ENCODE results near the gene SPRYD4.
"Not testable (repeated sequence)": the region's sequence is repeated elsewhere in the genome, so short reads cannot be mapped to it uniquely, and the experiment has no call there.

The SPRYD4 gene

DNA sequence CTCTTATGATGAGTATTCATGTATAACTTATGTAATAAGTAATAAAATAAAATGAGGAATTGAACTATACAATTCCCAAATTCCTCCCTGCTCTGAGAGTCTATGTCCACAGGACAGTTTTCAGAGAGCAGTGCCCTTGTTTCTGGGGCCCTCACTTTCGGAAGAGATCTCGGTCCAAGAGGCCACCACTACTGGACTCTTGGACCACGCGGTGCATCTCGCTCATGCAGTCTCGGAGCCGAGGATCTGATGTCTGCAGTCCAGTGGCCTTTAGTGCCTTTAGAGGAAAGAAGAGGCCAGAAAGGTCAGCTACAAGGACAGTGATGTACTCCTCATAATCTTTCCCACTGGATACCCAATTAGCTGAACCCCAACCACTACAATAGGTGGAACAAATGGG, 11.2 kb downstream of the SPRYD4 start:
- H3K27me3 ChIP-seq (ENCODE audit: control insufficient read depth, insufficient read depth, low read length): no peaks in the 10 kb centered on the region
- H3K36me3 ChIP-seq (ENCODE audit: control insufficient read depth, insufficient read depth, low read length): no peaks in the 10 kb centered on the region
- no peaks in the 10 kb centered on the region for H3K4me1 ChIP-seq (ENCODE audit: control insufficient read depth, insufficient read depth, low read length)
- no peak overlapping the region for H3K4me3 ChIP-seq (ENCODE audit: low read depth, low read length)
- no peaks in the 10 kb centered on the region for H3K9me3 ChIP-seq (ENCODE audit: control insufficient read depth, insufficient read depth, low read length)
- no peak overlapping the region for H3K9ac ChIP-seq (ENCODE audit: low read depth, low read length)

DNA sequence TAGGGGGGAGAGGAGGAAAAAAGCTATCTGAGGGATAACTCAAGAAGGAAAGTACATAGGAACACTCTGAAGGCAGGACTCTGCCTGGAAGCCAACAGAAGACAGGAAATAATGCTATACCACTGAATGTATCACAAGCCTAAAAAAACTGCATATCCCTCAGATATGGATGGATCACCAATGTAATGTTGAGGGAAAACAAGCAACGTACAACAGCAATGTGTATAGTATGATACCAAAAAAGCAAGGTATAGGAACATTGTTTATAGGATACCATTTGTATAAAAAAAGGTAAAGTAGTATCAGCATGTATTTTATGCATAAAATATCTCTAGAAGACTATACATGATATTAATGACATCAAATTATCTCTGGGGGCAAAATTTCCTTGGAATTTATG, 16.2 kb downstream of the SPRYD4 start:
- Histone ChIP-seq H3K9ac (ENCODE audit: low read depth, low read length) (no peak overlapping the region), H3K9me3 (ENCODE audit: control insufficient read depth, insufficient read depth, low read length) (no peaks in the 10 kb centered on the region), H3K4me3 (ENCODE audit: low read depth, low read length) (no peak overlapping the region), H3K4me1 (ENCODE audit: control insufficient read depth, insufficient read depth, low read length) (no peaks in the 10 kb centered on the region), H3K36me3 (ENCODE audit: control insufficient read depth, insufficient read depth, low read length) (no peaks in the 10 kb centered on the region), H3K27me3 (ENCODE audit: control insufficient read depth, insufficient read depth, low read length) (peaks cover 29% of the 10 kb centered on the region)

DNA sequence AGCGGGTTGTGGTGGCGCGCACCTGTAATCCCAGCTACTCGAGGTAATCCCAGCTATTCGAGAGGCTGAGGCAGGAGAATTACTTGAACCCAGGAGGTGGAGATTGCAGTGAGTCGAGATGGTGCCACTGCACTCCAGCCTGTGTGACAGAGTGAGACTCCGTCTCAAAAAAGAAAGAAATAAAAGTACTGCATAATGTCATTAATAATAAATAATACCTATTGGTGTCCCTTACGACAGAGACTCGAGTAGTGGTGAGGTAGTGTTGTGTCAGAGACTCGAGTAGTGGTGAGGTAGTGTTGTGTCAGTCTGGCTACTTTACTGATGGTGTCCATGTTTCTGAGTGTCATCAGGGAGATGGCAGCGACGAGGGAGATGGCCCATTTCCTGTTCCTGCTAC, 18.3 kb downstream of the SPRYD4 start:
- peak overlapping the region; percentile 96 for H3K4me3 ChIP-seq (ENCODE audit: low read depth, low read length)
- no peaks in the 10 kb centered on the region for H3K4me1 ChIP-seq (ENCODE audit: control insufficient read depth, insufficient read depth, low read length)
- H3K27me3 ChIP-seq (ENCODE audit: control insufficient read depth, insufficient read depth, low read length): peaks cover 44% of the 10 kb centered on the region
- no peaks in the 10 kb centered on the region for H3K9me3 ChIP-seq (ENCODE audit: control insufficient read depth, insufficient read depth, low read length)
- H3K9ac ChIP-seq (ENCODE audit: low read depth, low read length): no peak overlapping the region
- H3K36me3 ChIP-seq (ENCODE audit: control insufficient read depth, insufficient read depth, low read length): no peaks in the 10 kb centered on the region

DNA sequence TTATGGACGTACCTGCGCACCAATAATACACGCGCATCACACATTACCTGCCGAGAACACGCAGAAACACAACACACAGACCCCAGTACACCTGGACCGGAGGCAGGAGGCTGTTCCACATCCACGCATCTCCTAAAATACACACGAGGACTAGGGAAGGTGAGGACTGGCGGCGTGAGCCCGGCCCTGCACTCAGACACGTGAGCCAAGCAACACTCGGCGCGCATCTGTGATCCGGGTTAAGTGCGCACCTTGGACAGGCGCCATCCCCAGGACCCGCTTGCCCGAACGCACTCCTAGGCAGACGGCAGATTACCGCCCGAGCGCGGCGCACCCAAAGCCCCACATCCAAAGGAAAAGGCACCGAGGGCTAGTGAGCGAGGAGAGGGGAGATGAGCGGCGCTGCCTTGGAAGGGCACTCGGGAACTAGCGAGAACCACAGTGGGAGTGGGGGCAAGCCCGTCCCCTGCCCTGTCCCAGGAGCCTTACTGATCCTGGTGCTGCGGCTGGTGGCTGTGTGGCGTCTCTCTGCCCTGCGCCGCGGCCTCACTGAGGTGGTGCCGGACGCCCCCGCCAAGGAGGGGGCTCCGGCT, 19.2 kb downstream of the SPRYD4 start:
- Histone ChIP-seq H3K9ac (ENCODE audit: low read depth, low read length) (peak overlapping the region; percentile 73), H3K36me3 (ENCODE audit: control insufficient read depth, insufficient read depth, low read length) (no peaks in the 10 kb centered on the region), H3K27me3 (ENCODE audit: control insufficient read depth, insufficient read depth, low read length) (peaks cover 44% of the 10 kb centered on the region), H3K4me3 (ENCODE audit: low read depth, low read length) (peak overlapping the region; percentile 96), H3K9me3 (ENCODE audit: control insufficient read depth, insufficient read depth, low read length) (no peaks in the 10 kb centered on the region), H3K4me1 (ENCODE audit: control insufficient read depth, insufficient read depth, low read length) (no peaks in the 10 kb centered on the region)

DNA sequence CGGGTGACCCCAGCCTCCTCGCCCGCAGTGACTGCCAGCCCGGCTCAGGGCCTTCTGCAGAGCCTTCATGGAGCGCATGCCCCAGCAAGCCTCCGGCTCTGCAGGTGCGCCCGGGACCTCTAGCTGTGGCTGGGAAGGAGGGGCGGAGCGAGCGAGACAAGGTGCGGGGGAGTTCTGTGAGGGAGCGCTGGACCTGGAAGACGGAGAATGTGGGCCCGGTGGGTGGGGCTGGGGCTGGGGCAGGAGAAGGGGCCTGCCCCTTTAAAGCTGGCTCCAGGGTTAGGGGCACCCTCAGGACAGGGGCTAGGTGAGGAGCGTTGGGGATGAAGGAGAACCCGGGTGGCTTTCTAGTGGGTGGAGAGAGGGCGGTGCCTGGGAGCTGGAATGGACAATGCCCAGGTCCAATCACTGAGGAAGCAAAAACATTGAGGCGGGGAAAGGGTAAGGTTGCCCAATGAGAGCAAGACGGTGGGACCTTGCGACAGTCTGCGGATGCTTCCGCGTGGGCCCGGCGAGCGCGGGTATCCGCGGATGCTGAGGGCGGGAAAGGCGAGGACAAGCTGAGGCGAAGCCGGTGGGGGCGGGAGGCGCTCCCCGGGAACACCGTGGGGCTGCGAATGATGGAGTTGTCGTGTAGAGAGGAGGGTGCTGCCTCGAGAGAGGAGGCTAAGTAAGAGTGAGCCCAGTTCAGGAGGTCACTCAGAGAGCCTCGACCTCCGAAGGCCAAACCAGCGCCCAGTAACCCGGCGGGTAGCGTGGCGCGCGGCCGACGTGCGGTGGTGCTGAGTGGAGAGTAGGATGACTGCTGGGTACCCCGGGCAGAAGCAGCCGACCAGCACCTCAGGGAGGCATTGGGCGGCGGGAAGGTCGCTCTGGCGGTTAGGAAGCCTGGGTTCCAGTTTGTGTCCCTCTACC, 19.9 kb downstream of the SPRYD4 start, which contains the start of gene GLS2:
GLS2 (minus strand) TSS at position 121 of the 915 bp plus-strand sequence; CDS start at position 78, 43 bp downstream.
- no peaks in the 10 kb centered on the region for H3K9me3 ChIP-seq (ENCODE audit: control insufficient read depth, insufficient read depth, low read length)
- H3K9ac ChIP-seq (ENCODE audit: low read depth, low read length): peak within 1 kb of the TSS; percentile 73
- H3K4me1 ChIP-seq (ENCODE audit: control insufficient read depth, insufficient read depth, low read length): no peaks in the 10 kb centered on the region
- peak within 1 kb of the TSS; percentile 96 for H3K4me3 ChIP-seq (ENCODE audit: low read depth, low read length)
- peaks cover 44% of the 10 kb centered on the region for H3K27me3 ChIP-seq (ENCODE audit: control insufficient read depth, insufficient read depth, low read length)
- H3K36me3 ChIP-seq (ENCODE audit: control insufficient read depth, insufficient read depth, low read length): no peaks in the 10 kb centered on the region

DNA sequence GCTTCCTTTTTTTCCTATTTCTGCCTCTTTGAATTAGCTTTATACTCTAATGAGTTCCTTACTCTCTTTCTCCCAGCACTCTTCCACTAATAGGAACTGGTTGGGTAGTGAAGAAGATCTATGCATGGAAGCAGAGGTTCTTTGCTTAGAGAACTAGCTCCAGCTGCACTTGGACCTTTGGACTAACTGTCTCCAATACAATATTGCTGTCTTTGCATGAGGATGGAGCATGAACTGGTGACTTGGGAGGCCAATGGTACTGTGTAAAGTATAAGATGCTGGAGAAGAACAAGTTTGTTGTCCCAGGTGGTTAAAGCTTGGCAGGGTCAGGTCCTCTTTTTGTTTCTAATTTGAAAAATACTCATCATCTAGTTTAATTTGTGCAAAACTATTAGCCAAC, 22.0 kb downstream of the SPRYD4 start:
- Histone ChIP-seq H3K4me1 (ENCODE audit: control insufficient read depth, insufficient read depth, low read length) (no peaks in the 10 kb centered on the region), H3K27me3 (ENCODE audit: control insufficient read depth, insufficient read depth, low read length) (peaks cover 44% of the 10 kb centered on the region), H3K4me3 (ENCODE audit: low read depth, low read length) (no peak overlapping the region), H3K9me3 (ENCODE audit: control insufficient read depth, insufficient read depth, low read length) (no peaks in the 10 kb centered on the region), H3K9ac (ENCODE audit: low read depth, low read length) (no peak overlapping the region), H3K36me3 (ENCODE audit: control insufficient read depth, insufficient read depth, low read length) (no peaks in the 10 kb centered on the region)

DNA sequence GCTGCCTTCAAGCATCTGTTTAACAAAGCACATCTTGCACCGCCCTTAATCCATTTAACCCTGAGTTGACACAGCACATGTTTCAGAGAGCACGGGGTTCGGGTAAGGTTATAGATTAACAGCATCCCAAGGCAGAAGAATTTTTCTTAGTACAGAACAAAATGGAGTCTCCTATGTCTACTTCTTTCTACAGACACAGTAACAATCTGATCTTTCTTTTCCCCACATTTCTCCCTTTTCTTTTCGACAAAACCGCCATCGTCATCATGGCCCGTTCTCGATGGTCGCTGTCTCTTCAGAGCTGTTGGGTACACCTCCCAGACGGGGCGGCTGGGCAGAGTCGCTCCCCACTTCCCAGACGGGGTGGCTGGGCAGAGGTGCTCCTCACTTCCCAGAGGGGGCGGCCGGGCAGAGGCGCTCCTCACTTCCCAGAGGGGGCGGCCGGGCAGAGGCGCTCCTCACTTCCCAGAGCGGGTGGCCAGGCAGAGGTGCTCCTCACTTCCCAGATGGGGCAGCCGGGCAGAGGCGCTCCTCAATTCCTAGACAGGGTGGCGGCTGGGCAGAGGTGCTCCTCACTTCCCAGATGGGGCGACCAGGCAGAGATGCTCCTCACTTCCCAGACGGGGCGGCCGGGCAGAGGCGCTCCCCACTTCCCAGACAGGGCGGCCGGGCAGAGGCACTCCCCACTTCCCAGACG, 25.2 kb downstream of the SPRYD4 start:
- not testable (repeated sequence) for H3K4me3 ChIP-seq (ENCODE audit: low read depth, low read length); H3K4me1 ChIP-seq (ENCODE audit: control insufficient read depth, insufficient read depth, low read length); H3K9ac ChIP-seq (ENCODE audit: low read depth, low read length); H3K36me3 ChIP-seq (ENCODE audit: control insufficient read depth, insufficient read depth, low read length); H3K9me3 ChIP-seq (ENCODE audit: control insufficient read depth, insufficient read depth, low read length)
- peaks cover 25% of the 10 kb centered on the region for H3K27me3 ChIP-seq (ENCODE audit: control insufficient read depth, insufficient read depth, low read length)

DNA sequence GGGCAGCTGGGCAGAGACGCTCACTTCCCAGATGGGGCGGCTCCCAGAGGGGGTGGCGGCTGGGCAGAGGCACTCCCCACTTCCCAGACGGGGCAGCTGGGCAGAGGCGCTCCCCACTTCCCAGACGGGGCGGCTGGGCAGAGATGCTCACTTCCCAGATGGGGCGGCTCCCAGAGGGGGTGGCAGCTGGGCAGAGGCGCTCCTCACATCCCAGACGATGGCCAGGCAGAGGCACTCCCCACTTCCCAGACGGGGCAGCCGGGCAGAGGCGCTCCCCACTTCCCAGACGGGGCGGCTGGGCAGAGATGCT, 25.7 kb downstream of the SPRYD4 start:
- H3K9me3 ChIP-seq (ENCODE audit: control insufficient read depth, insufficient read depth, low read length): not testable (repeated sequence)

DNA sequence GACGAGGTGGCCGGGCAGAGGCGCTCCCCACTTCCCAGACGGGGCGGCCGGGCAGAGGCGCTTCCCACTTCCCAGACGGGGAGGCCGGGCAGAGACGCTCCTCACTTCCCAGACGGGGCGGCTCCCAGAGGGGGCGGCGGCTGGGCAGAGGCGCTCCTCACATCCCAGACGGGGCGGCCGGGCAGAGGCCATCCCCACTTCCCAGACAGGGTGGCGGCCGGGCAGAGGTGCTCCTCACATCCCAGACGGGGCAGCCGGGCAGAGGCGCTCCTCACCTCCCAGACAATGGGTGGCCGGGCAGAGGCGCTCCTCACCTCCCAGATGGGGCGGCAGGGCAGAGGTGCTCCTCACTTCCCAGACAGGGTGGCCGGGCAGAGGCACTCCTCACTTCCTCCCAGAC, 26.1 kb downstream of the SPRYD4 start:
- H3K27me3 ChIP-seq (ENCODE audit: control insufficient read depth, insufficient read depth, low read length): peaks cover 16% of the 10 kb centered on the region
- not testable (repeated sequence) for H3K9ac ChIP-seq (ENCODE audit: low read depth, low read length); H3K4me3 ChIP-seq (ENCODE audit: low read depth, low read length); H3K36me3 ChIP-seq (ENCODE audit: control insufficient read depth, insufficient read depth, low read length); H3K9me3 ChIP-seq (ENCODE audit: control insufficient read depth, insufficient read depth, low read length); H3K4me1 ChIP-seq (ENCODE audit: control insufficient read depth, insufficient read depth, low read length)

More for the DNA sequence above, 25.7 kb downstream of the SPRYD4 start:
- not testable (repeated sequence) for H3K9ac ChIP-seq (ENCODE audit: low read depth, low read length); H3K4me3 ChIP-seq (ENCODE audit: low read depth, low read length); H3K4me1 ChIP-seq (ENCODE audit: control insufficient read depth, insufficient read depth, low read length); H3K36me3 ChIP-seq (ENCODE audit: control insufficient read depth, insufficient read depth, low read length)
- H3K27me3 ChIP-seq (ENCODE audit: control insufficient read depth, insufficient read depth, low read length): peaks cover 20% of the 10 kb centered on the region

DNA sequence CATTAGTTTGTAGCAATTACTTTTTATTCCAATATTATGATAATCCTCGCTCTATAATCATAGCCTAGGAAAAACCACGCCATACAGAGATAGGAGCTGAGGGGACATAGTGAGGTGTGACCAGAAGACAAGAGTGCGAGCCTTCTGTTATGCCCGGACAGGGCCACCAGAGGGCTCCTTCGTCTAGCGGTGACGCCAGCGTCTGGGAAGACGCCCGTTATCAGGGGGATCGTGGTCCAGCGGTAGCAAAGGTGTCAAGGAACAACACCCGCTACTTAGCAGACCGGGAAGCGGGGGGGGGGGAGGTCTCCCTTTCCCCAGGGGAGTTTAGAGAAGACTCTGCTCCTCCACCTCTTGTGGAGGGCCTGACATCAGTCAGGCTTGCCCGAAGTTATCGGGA, 28.3 kb downstream of the SPRYD4 start:
- not testable (repeated sequence) for H3K4me3 ChIP-seq (ENCODE audit: low read depth, low read length); H3K27me3 ChIP-seq (ENCODE audit: control insufficient read depth, insufficient read depth, low read length); H3K4me1 ChIP-seq (ENCODE audit: control insufficient read depth, insufficient read depth, low read length); H3K9ac ChIP-seq (ENCODE audit: low read depth, low read length); H3K36me3 ChIP-seq (ENCODE audit: control insufficient read depth, insufficient read depth, low read length); H3K9me3 ChIP-seq (ENCODE audit: control insufficient read depth, insufficient read depth, low read length)

DNA sequence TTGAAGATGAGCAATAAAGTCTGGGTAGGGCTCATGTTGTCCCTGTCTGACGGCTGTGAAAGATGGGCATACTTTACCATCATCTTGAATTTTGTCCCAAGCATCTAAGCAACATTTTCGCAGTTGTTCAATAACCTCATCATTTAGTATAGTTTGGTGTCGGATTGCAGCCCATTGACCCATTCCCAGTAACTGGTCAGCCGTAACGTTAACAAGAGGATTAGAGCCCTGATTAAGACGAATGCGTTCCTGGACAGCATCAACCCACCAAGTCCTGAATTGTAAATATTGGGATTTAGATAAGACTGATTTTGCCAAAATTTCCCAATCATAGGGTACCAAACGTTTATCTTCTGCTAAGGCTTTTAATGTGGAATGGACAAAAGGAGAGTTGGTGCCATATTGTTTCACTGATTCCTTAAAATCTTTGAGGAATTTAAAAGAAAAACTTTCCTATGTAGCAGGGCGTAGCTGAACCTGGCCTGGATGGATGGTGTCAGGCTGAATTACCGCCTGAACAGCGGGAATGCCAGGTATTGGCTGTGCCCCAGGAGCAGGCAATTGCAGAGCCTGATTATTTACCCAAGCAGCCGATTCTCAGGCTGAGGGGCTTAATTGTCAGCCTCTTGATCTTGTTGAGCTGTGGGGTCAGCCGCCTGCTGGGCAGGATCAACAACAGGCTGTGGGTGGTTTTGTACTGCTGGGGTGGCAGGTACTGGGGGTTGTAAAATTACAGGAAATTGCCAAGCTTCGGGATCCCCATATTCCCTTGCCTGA, 29.9 kb downstream of the SPRYD4 start:
- H3K9ac ChIP-seq (ENCODE audit: low read depth, low read length); H3K36me3 ChIP-seq (ENCODE audit: control insufficient read depth, insufficient read depth, low read length); H3K9me3 ChIP-seq (ENCODE audit: control insufficient read depth, insufficient read depth, low read length); H3K4me3 ChIP-seq (ENCODE audit: low read depth, low read length); H3K4me1 ChIP-seq (ENCODE audit: control insufficient read depth, insufficient read depth, low read length); H3K27me3 ChIP-seq (ENCODE audit: control insufficient read depth, insufficient read depth, low read length): not testable (repeated sequence)

All from iPS-15b (cell line).